ENCODE data around the gene GSTA2. TPM values are rescaled to one million over a fixed set of nuclear protein-coding genes. Genes with fewer than 3 reads are reported as not detected.

Gene GSTA2
- total RNA-seq, 4 donors from 2014 or later = not detected

- DNase-seq (ENCODE audit: low spot score in 2 of 2) = no peak
- intact Hi-C loops (cut with DNase I; ENCODE audit: low total_unique reads) = no loop called here
- no peak overlapping the region for H3K4me3 ChIP-seq (ENCODE audit: low read depth, poor library complexity, severe bottlenecking)
- TF ChIP-seq, protein P1, sequence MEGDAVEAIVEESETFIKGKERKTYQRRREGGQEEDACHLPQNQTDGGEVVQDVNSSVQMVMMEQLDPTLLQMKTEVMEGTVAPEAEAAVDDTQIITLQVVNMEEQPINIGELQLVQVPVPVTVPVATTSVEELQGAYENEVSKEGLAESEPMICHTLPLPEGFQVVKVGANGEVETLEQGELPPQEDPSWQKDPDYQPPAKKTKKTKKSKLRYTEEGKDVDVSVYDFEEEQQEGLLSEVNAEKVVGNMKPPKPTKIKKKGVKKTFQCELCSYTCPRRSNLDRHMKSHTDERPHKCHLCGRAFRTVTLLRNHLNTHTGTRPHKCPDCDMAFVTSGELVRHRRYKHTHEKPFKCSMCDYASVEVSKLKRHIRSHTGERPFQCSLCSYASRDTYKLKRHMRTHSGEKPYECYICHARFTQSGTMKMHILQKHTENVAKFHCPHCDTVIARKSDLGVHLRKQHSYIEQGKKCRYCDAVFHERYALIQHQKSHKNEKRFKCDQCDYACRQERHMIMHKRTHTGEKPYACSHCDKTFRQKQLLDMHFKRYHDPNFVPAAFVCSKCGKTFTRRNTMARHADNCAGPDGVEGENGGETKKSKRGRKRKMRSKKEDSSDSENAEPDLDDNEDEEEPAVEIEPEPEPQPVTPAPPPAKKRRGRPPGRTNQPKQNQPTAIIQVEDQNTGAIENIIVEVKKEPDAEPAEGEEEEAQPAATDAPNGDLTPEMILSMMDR (IDR thresholded peaks at IDR 0.05) = no peak
- no peak for TF ChIP-seq POLR2A (IDR thresholded peaks at IDR 0.05)
Measured at GRCh38 chr6:52704060-52704459, 59.2 kb downstream of the GSTA2 start.

Other genes starting within 250 kb of the GSTA2 start
- gene TRAM2, start 186.4 kb downstream of the GSTA2 start, total RNA-seq = 10 to 100 TPM in 1 of 4 donors, 1 to 10 TPM in 3; 3.7 to 11.5 (median 7.0) TPM
- gene TMEM14A, start 92.4 kb downstream of the GSTA2 start, total RNA-seq = 1 to 10 TPM; 6.2 to 9.3 (median 8.5) TPM
- 1 to 10 TPM in 2 of 4 donors, not detected in 2; 1.4 to 2.8 TPM for gene GSTA1, start 40.3 kb upstream of the GSTA2 start, total RNA-seq
- gene GSTA5, start 77.3 kb upstream of the GSTA2 start, total RNA-seq = not detected
- 10 to 100 TPM; 13.3 to 17.8 (median 16.0) TPM for gene GSTA3, start 146.2 kb upstream of the GSTA2 start, total RNA-seq
- 100 to 1,000 TPM; 114 to 148 (median 117) TPM for gene GSTA4, start 231.8 kb upstream of the GSTA2 start, total RNA-seq